OCI-LY7 (cell line): ENCODE measurements around the gene KDM2A.

ENCODE experiments used
- CTCF ChIP-seq: fragments of 200-600 bp; sonication (generic); conservative IDR thresholded peaks from 2 replicates; pipeline ENCODE4 v1.5.1; 2014; ENCODE audit warnings: mild to moderate bottlenecking, antibody characterized with exemption, low read length, moderate library complexity, mixed read lengths
- EZH2phosphoT487 ChIP-seq: fragments of 200-600 bp; sonication (generic); IDR thresholded peaks from 2 replicates; pipeline ENCODE4 v1.6.1; 2018; ENCODE audit warnings: low read depth, borderline replicate concordance, mild to moderate bottlenecking, mixed run types, antibody characterized with exemption, low read length, moderate library complexity, mixed read lengths

GRCh38 chr11:67165623-67166022 lies 46.6 kb downstream of the KDM2A start:
- TF ChIP-seq CTCF (no peak), EZH2phosphoT487 (no peak)
